H1 (cell line): ENCODE results near the gene POTEI. TPM values are rescaled to one million over a fixed set of nuclear protein-coding genes. Genes with fewer than 3 reads are reported as not detected.
"Not testable (repeated sequence)": the region's sequence is repeated elsewhere in the genome, so short reads cannot be mapped to it uniquely, and the experiment has no call there.

Experiments
- CTCF ChIA-PET: fragments of 300-600 bp; sonication (Branson Sonifier 250); formaldehyde crosslinking; loops from one replicate; lab custom pipeline; 2021; ENCODE audit not compliant: partially characterized antibody; lab: Charles Lee
- POLR2A ChIA-PET: fragments of 300-600 bp; sonication (Branson Sonifier 250); formaldehyde crosslinking; loops from one replicate; lab custom pipeline; 2021; ENCODE audit warnings: inconsistent platforms; ENCODE audit not compliant: partially characterized antibody; lab: Charles Lee
- DNase-seq, 2 experiments: peaks; one replicate each; pipeline versions ENCODE4 v3.0.0 to v3.0.0-alpha.2; 2010 to 2022; ENCODE audit warnings: low spot score in 2 of 2, low read depth in 1 of 2, mixed read lengths in 1 of 2
- FAIRE-seq: peaks from 2 replicates; lab custom pipeline; 2011; peaks lifted over from hg19 to GRCh38; lab: Jason Lieb, UNC
- H2AFZ ChIP-seq: 2 replicates; pipeline ENCODE4 v1.8.1; 2012; ENCODE audit warnings: low read length, inconsistent platforms
- H2AK5ac ChIP-seq: 2 replicates; pipeline ENCODE4 v1.6.1; 2013; ENCODE audit warnings: low read depth, low read length
- H2BK120ac ChIP-seq: replicated peaks from 2 replicates; pipeline ENCODE3; 2013; ENCODE audit warnings: low read depth, low read length, inconsistent platforms
- H2BK12ac ChIP-seq: 2 replicates; pipeline ENCODE4 v1.6.1; 2013; ENCODE audit warnings: low read depth, low read length
- H2BK15ac ChIP-seq: 2 replicates; pipeline ENCODE4 v1.6.1; 2013; ENCODE audit warnings: low read length
- H2BK20ac ChIP-seq: 2 replicates; pipeline ENCODE4 v1.6.1; 2013; ENCODE audit warnings: low read length
- H2BK5ac ChIP-seq: 2 replicates; pipeline ENCODE4 v1.6.1; 2013; ENCODE audit warnings: low read depth, low read length
- H3K14ac ChIP-seq: 2 replicates; pipeline ENCODE4 v1.6.1; 2013; ENCODE audit warnings: inconsistent platforms; ENCODE audit not compliant: insufficient read length
- H3K18ac ChIP-seq: 2 replicates; pipeline ENCODE4 v1.6.1; 2013; ENCODE audit warnings: low read length; ENCODE audit errors: extremely low read depth
- H3K23ac ChIP-seq: 2 replicates; pipeline ENCODE4 v1.6.1; 2013; ENCODE audit warnings: inconsistent platforms; ENCODE audit not compliant: insufficient read length
- H3K23me2 ChIP-seq: 2 replicates; pipeline ENCODE4 v1.6.1; 2013; ENCODE audit warnings: low read depth, low read length
- H3K27ac ChIP-seq: 2 replicates; pipeline ENCODE4 v1.6.1; 2011; ENCODE audit warnings: low read depth, low read length, inconsistent platforms
- H3K27me3 ChIP-seq, 4 experiments: replicated peaks in 1 of 4; 1 replicate in 1 of 4; 2 replicates in 3 of 4; pipeline versions ENCODE4 v1.6.1 to v1.8.1; 2011 to 2013; ENCODE audit warnings: low read length in 3 of 4, mild to moderate bottlenecking in 3 of 4, inconsistent platforms in 2 of 4, mixed read lengths in 2 of 4, moderate library complexity in 1 of 4; ENCODE audit not compliant: control insufficient read depth in 3 of 4, insufficient read depth in 3 of 4; ENCODE audit errors: extremely low read depth in 1 of 4
- H3K36me3 ChIP-seq, 4 experiments: 2 replicates each; pipeline versions ENCODE4 v1.6.1 to v1.8.1; 2011 to 2013; ENCODE audit warnings: mild to moderate bottlenecking in 4 of 4, low read length in 3 of 4, moderate library complexity in 2 of 4, control low read depth in 1 of 4, inconsistent platforms in 1 of 4; ENCODE audit not compliant: insufficient read depth in 4 of 4, control insufficient read depth in 2 of 4
- H3K4ac ChIP-seq: replicated peaks from 2 replicates; pipeline ENCODE3; 2013; ENCODE audit warnings: low read length, low read depth, mixed read lengths, inconsistent platforms; ENCODE audit not compliant: insufficient read length
- H3K4me1 ChIP-seq, 4 experiments: replicated peaks in 1 of 4; 1 replicate in 1 of 4; 2 replicates in 3 of 4; pipeline versions ENCODE4 v1.6.1 to v1.8.1; 2011 to 2013; ENCODE audit warnings: low read length in 3 of 4, inconsistent platforms in 2 of 4, mixed read lengths in 1 of 4; ENCODE audit not compliant: insufficient read depth in 4 of 4, control insufficient read depth in 3 of 4
- H3K4me2 ChIP-seq, 2 experiments: 2 replicates each; pipeline versions ENCODE4 v1.6.1 to v1.8.1; 2011 to 2013; ENCODE audit warnings: low read depth in 2 of 2, low read length in 2 of 2, control low read depth in 1 of 2, inconsistent platforms in 1 of 2, mild to moderate bottlenecking in 1 of 2; ENCODE audit not compliant: insufficient read depth in 1 of 2
- H3K4me3 ChIP-seq, 4 experiments: fragments of 200-600, 300-600 bp in 1 of 4; sonication (generic), shearing (Covaris generic), sonication (Bioruptor Twin) in 1 of 4; 2 replicates each; pipeline versions ENCODE4 v1.5.1 to v1.8.1; 2011 to 2016; ENCODE audit warnings: low read length in 4 of 4, low read depth in 3 of 4, control low read depth in 2 of 4, inconsistent platforms in 2 of 4, mild to moderate bottlenecking in 2 of 4, mixed read lengths in 1 of 4, moderate library complexity in 1 of 4; ENCODE audit not compliant: insufficient read depth in 2 of 4; ENCODE audit errors: extremely low read depth in 1 of 4
- H3K56ac ChIP-seq: replicated peaks from 2 replicates; pipeline ENCODE3; 2013; ENCODE audit warnings: low read depth, mild to moderate bottlenecking, mixed read lengths, low read length, inconsistent platforms; ENCODE audit not compliant: insufficient read length
- H3K79me1 ChIP-seq: 2 replicates; pipeline ENCODE4 v1.6.1; 2013; ENCODE audit warnings: low read depth, low read length, control low read depth
- H3K79me2 ChIP-seq, 2 experiments: 2 replicates each; pipeline versions ENCODE4 v1.6.1 to v1.8.1; 2012 to 2013; ENCODE audit warnings: low read length in 2 of 2, mild to moderate bottlenecking in 2 of 2, inconsistent platforms in 1 of 2; ENCODE audit not compliant: insufficient read depth in 2 of 2, control insufficient read depth in 1 of 2
- H3K9ac ChIP-seq, 4 experiments: replicated peaks in 1 of 4; 1 replicate in 1 of 4; 2 replicates in 3 of 4; pipeline versions ENCODE4 v1.6.1 to v1.8.1; 2011 to 2013; ENCODE audit warnings: low read depth in 3 of 4, low read length in 3 of 4, control low read depth in 2 of 4, mild to moderate bottlenecking in 2 of 4, moderate library complexity in 2 of 4, inconsistent platforms in 1 of 4; ENCODE audit errors: extremely low read depth in 1 of 4
- H3K9me3 ChIP-seq, 2 experiments: 2 replicates each; pipeline versions ENCODE4 v1.6.1 to v1.8.1; 2012 to 2013; ENCODE audit warnings: mild to moderate bottlenecking in 2 of 2, moderate library complexity in 2 of 2, control low read depth in 1 of 2, inconsistent platforms in 1 of 2, low read depth in 1 of 2, low read length in 1 of 2, mixed read lengths in 1 of 2; ENCODE audit not compliant: insufficient read depth in 2 of 2
- H4K20me1 ChIP-seq, 2 experiments: replicated peaks in 1 of 2; 2 replicates each; pipeline versions ENCODE3 to v1.8.1; 2011 to 2013; ENCODE audit warnings: inconsistent platforms in 2 of 2, low read length in 2 of 2, mild to moderate bottlenecking in 1 of 2; ENCODE audit not compliant: insufficient read depth in 2 of 2, control insufficient read depth in 1 of 2
- H4K5ac ChIP-seq: 2 replicates; pipeline ENCODE4 v1.6.1; 2013; ENCODE audit warnings: low read length, low read depth, mixed read lengths, inconsistent platforms; ENCODE audit not compliant: insufficient read length
- H4K8ac ChIP-seq: 2 replicates; pipeline ENCODE4 v1.8.0; 2013; ENCODE audit warnings: mild to moderate bottlenecking, moderate library complexity, low read length, inconsistent platforms; ENCODE audit not compliant: insufficient read depth; ENCODE audit errors: extremely low read depth
- H4K91ac ChIP-seq: replicated peaks from 2 replicates; pipeline ENCODE3; 2013; ENCODE audit warnings: low read length, mixed read lengths, inconsistent platforms; ENCODE audit not compliant: insufficient read length
- WGBS, 2 experiments: shearing (Covaris generic) in 1 of 2; methylation state at CpG; one replicate each; pipeline versions ENCODE4 v1.1.6 to v1.1.7; 2013 to 2015; ENCODE audit warnings: low lambda C conversion rate in 2 of 2, mixed read lengths in 2 of 2, inconsistent platforms in 1 of 2, low coverage in 1 of 2, missing lambda C conversion rate in 1 of 2; ENCODE audit not compliant: insufficient replicate concordance in 2 of 2, insufficient coverage in 1 of 2, insufficient read length in 1 of 2; ENCODE audit errors: extremely low coverage in 1 of 2, missing lambda C conversion rate in 1 of 2; 5-methylcytosine and 5-hydroxymethylcytosine counted together
- polyA plus RNA-seq, 7 experiments: library from polyadenylated mRNA; depleted of rRNA in 3 of 7; stranded (reverse) in 5 of 7; unstranded in 2 of 7; fragments of >200 nt in 5 of 7; fragments of 200-250 nt in 2 of 7; gene quantifications; 1 replicate in 5 of 7; 2 replicates in 1 of 7; 4 replicates in 1 of 7; pipeline versions ENCODE4 v1.2.1 to v1.2.3, GENCODE V29; 2011 to 2013; ENCODE audit warnings: missing spikeins in 2 of 7, mixed read lengths in 2 of 7
- total RNA-seq: library from RNA; stranded (reverse); fragmentation: NEBNext Ultra II Directional; extraction: Animal tissue kit (Norgen Biotek cat#: 25700); gene quantifications from 2 replicates; pipeline ENCODE4 v1.2.1, GENCODE V29; 2021

Gene POTEI
- total and polyA plus RNA-seq, 2 of the 8 experiments (the other 6 are each of a cell fraction or from before 2014, with no cell fraction given): 0.20 TPM

GRCh38 chr2:130538271-130538670 is 29.1 kb upstream of the POTEI start:
- POLR2A ChIA-PET, H2BK120ac ChIP-seq, H3K4ac ChIP-seq, H2AFZ ChIP-seq, H3K9me3 ChIP-seq, DNase-seq, H3K18ac ChIP-seq, H3K36me3 ChIP-seq, H3K23me2 ChIP-seq, H3K79me2 ChIP-seq, H3K4me3 ChIP-seq, H4K20me1 ChIP-seq, H2AK5ac ChIP-seq, H3K56ac ChIP-seq, H4K8ac ChIP-seq, H2BK15ac ChIP-seq, H4K91ac ChIP-seq, H3K79me1 ChIP-seq, FAIRE-seq, H3K23ac ChIP-seq, H4K5ac ChIP-seq, H3K27ac ChIP-seq, H2BK5ac ChIP-seq, H2BK12ac ChIP-seq, CTCF ChIA-PET, H3K14ac ChIP-seq, H3K9ac ChIP-seq, H3K4me1 ChIP-seq, H2BK20ac ChIP-seq, H3K4me2 ChIP-seq, H3K27me3 ChIP-seq: not testable (repeated sequence)
- no CpG with 5 or more reads among the region's 9 CpGs for WGBS, 2 experiments

GRCh38 chr2:130536654-130537053 is 27.5 kb upstream of the POTEI start:
- not testable (repeated sequence) for H3K9ac ChIP-seq

More at GRCh38 chr2:130536654-130537053, 27.5 kb upstream of the POTEI start:
- H2AK5ac ChIP-seq, H4K91ac ChIP-seq, H3K23ac ChIP-seq, H2AFZ ChIP-seq, H3K4me1 ChIP-seq, CTCF ChIA-PET, H3K27ac ChIP-seq, H3K36me3 ChIP-seq, H3K14ac ChIP-seq, H3K4me2 ChIP-seq, H3K27me3 ChIP-seq, DNase-seq, POLR2A ChIA-PET, H4K5ac ChIP-seq, FAIRE-seq, H3K9me3 ChIP-seq, H3K18ac ChIP-seq, H2BK15ac ChIP-seq, H3K79me2 ChIP-seq, H4K8ac ChIP-seq, H2BK12ac ChIP-seq, H3K23me2 ChIP-seq, H2BK120ac ChIP-seq, H3K4ac ChIP-seq, H2BK20ac ChIP-seq, H4K20me1 ChIP-seq, H3K4me3 ChIP-seq, H2BK5ac ChIP-seq, H3K79me1 ChIP-seq, H3K56ac ChIP-seq: not testable (repeated sequence)
- WGBS, 2 experiments: no CpG with 5 or more reads among the region's 7 CpGs
